Mucosa of rectum (tissue), 2 donors: ENCODE results near the gene MAP2K7.

Experiments
- H3K27ac ChIP-seq, 2 donors: one replicate each; pipeline ENCODE4 v1.7.0; 2013; ENCODE audit warnings: inconsistent platforms in 2 of 2, low read depth in 2 of 2, low read length in 2 of 2
- H3K27me3 ChIP-seq, 2 donors: one replicate each; pipeline ENCODE4 v1.7.0; 2013; ENCODE audit warnings: low read length in 2 of 2; ENCODE audit not compliant: control insufficient read depth in 2 of 2, insufficient read depth in 2 of 2
- H3K36me3 ChIP-seq, 2 donors: one replicate each; pipeline ENCODE4 v1.7.0; 2013; ENCODE audit warnings: low read length in 2 of 2; ENCODE audit not compliant: control insufficient read depth in 2 of 2, insufficient read depth in 2 of 2
- H3K4me1 ChIP-seq, 2 donors: one replicate each; pipeline ENCODE4 v1.7.0; 2013; ENCODE audit warnings: low read length in 2 of 2, mild to moderate bottlenecking in 1 of 2; ENCODE audit not compliant: control insufficient read depth in 2 of 2, insufficient read depth in 2 of 2
- H3K4me3 ChIP-seq, 2 donors: one replicate each; pipeline ENCODE4 v1.7.0; 2013; ENCODE audit warnings: low read length in 2 of 2
- H3K9ac ChIP-seq, 2 donors: one replicate each; pipeline ENCODE4 v1.7.0; 2013; ENCODE audit warnings: low read length in 2 of 2, low read depth in 1 of 2, mild to moderate bottlenecking in 1 of 2
- H3K9me3 ChIP-seq, 2 donors: one replicate each; pipeline ENCODE4 v1.7.0; 2013; ENCODE audit warnings: low read length in 2 of 2; ENCODE audit not compliant: control insufficient read depth in 2 of 2
- donor health status: healthy.
- donor health status: Normal muscosa, but diverticular disease.

Gene MAP2K7

DNA sequence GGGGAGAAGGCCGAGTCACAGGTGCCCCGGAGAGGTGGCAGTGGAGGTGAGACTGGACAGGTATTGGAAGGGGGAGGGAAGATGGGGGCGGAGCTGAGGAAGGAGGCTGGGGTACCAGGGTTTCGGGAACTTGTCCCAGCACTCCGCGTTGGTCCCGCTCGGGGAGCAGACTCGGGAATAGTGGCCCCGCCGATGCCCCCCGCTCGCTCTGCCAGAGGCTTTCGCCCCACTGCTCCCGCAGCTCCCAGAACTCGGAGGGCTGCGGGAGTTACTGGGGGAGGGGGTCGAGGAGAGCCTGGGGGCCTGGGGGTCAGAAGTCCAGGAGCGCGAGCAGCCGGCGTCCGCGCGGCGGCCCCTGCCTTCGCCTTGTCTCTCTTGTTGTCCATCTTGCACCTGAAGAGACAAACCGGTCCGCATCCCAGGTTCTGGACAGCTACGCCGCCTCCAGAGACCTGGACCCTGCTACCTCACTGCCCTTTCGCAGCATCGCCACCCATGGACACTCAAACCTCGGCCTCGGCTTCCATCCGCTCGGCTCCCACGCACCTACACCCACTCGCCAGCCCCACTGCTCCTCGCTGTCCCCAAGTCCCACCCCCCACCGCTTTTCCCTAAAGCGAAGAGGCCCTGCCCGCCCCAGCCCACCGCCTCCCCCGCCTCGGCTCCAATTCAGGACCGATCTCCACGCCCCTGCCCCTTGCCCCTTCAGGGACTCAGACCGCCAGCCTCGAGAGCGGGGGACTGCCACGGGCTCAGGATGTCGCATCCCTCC lies 30.2 kb upstream of the MAP2K7 start:
- Histone ChIP-seq H3K36me3 (no peaks in the 10 kb centered on the region), H3K9me3 (no peaks in the 10 kb centered on the region), H3K4me3 (no peak overlapping the region), H3K27me3 (peaks cover 13 to 19% of the 10 kb centered on the region in 2 donors), H3K4me1 (peaks cover 19 to 24% of the 10 kb centered on the region in 2 donors), H3K9ac (no peak overlapping the region), H3K27ac (no peak overlapping the region)

DNA sequence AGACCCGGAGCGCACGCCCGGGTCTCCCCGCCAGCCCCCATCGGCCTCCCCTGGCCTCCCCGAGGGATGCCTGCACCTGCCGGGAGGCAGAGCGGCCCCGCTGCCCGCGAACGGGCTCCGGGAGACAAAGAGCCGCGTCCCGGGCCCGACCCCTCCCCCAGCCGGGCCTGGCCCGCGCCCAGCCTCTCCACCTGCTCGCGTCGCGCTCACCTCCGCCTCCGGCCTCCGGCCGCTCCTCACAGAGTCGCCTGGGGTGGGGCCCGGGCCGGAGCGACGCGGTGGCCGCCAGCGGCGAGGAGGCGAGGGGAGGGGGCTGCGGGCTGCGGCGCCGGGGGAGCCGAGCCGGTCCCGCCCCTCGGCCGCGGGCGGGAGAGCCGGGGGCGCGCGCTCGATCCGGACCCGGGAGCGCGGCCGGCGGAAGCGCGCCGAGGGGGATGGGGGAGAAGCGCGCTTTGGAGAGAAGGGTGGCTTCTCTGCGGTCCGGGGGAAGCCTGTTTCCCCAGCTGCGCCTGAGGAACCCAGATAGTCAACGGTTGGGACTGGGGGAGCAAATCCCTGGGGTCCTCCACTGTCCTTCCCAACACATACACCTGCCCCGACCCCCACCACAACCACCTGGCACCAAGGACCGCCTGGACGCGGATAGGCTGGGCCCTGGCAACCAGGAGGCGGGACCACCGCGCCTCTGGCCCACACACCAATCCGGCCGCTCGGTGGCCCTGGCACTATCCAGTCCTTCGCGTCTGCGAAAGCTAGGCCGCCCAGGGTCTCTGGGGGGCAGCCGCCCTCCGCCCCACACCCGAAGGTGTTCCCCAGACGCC lies 29.4 kb upstream of the MAP2K7 start, which contains the start of gene PRR36:
Gene PRR36, minus strand, starts transcription at position 315 of the 821 bp plus-strand sequence. CDS start 701 bp downstream, outside the sequence.
- H3K27me3 ChIP-seq, result peaks cover 13 to 19% of the 10 kb centered on the region in 2 donors

DNA sequence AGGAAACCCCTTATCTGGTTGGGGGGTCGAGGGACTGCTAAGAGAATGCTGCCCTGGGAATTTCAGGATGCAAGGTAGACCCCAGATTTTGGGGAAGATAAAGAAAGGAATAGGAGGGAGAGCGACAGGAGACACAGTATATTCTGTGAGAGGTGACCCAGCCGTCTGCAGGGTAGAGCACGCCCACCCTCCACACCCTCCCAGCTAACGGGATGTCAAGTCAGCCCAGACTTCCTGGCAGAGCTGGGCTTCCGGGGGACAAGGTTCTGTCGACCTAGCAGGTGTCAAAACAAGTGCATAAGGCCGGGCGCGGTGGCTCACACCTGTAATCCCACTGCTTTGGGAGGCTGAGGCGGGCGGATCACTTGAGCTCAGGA lies 28.8 kb upstream of the MAP2K7 start:
- Histone ChIP-seq H3K27ac (no peak overlapping the region), H3K27me3 (peaks cover 13 to 19% of the 10 kb centered on the region in 2 donors), H3K36me3 (no peaks in the 10 kb centered on the region), H3K9ac (no peak overlapping the region), H3K4me1 (peaks cover 13 to 14% of the 10 kb centered on the region in 2 donors), H3K9me3 (no peaks in the 10 kb centered on the region), H3K4me3 (no peak overlapping the region)

More for the DNA sequence above, 29.4 kb upstream of the MAP2K7 start, which contains the start of gene PRR36:
- H3K36me3 ChIP-seq, result no peaks in the 10 kb centered on the region
- H3K4me1 ChIP-seq, result peaks cover 13 to 16% of the 10 kb centered on the region in 2 donors
- H3K4me3 ChIP-seq, result no peak within 1 kb of the TSS
- H3K27ac ChIP-seq, result no peak within 1 kb of the TSS
- H3K9me3 ChIP-seq, result no peaks in the 10 kb centered on the region
- H3K9ac ChIP-seq, result no peak within 1 kb of the TSS

DNA sequence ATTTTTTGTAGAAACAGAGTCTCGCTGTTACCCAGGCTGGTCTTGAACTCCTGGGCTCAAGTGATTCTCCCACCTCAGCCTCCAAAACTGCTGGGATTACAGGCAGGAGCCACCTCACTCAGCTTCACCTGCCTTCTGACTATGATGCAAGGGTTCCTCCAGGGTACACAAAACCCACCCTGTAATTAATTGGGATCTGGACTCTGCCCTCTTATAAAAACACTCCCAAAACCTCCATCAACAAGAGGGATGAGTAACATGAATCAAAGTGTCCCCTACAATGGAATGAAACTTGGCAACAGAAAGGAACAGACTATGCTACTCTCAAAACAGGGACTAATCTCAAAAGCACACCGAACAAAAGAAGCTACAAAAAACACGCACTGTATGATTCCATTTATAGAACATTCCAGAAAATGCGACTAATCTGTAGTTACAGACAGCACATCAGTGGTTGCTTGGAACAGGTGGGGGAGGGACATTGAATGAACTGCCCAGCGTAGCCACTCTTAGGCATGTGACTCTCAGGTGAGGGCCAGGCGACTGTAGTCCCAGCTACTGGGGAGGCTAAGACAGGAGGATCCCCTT lies 26.3 kb upstream of the MAP2K7 start:
- Histone ChIP-seq H3K27ac (no peak overlapping the region), H3K27me3 (peaks cover 13 to 19% of the 10 kb centered on the region in 2 donors), H3K4me1 (peaks cover 0 to 5% of the 10 kb centered on the region in 2 donors), H3K9ac (no peak overlapping the region), H3K36me3 (no peaks in the 10 kb centered on the region), H3K9me3 (no peaks in the 10 kb centered on the region), H3K4me3 (no peak overlapping the region)

DNA sequence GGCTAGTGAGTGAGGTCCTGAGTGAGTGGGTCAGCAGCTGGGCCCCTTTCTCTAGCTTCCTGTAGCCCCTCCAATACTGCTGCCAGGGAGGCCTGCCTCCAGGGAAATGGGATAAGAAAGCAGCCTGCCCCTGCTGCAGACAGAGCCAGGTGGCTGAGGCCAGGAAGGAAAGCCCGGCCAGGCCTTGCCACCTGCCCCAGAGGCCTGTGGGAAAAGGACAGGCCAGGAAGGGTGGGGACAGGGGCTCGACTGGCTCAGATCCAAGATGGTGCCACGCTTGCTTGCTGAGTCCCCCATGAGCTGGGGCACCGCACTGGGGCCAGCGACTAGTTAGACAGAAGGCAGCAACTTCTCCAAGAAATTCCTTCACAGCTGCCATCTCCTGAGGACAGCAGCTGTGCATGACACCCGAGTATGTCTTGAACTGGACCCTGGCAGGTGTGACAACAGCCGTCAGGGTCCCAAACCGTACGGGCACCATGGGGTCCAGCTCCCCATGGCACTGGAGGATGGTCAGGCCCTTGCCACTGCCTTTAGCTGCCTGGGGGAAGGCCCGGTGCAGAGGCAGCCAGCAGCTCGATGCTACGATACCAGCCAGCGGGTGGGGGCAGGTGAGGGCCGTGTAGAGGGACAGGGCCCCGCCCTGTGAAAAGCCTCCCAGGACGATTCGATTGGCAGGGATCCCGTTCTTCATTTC lies 24.4 kb upstream of the MAP2K7 start:
- Histone ChIP-seq H3K4me1 (peaks cover 0 to 2% of the 10 kb centered on the region in 2 donors), H3K9me3 (no peaks in the 10 kb centered on the region), H3K36me3 (no peaks in the 10 kb centered on the region), H3K4me3 (no peak overlapping the region), H3K9ac (no peak overlapping the region), H3K27me3 (peaks cover 6 to 11% of the 10 kb centered on the region in 2 donors), H3K27ac (no peak overlapping the region)

DNA sequence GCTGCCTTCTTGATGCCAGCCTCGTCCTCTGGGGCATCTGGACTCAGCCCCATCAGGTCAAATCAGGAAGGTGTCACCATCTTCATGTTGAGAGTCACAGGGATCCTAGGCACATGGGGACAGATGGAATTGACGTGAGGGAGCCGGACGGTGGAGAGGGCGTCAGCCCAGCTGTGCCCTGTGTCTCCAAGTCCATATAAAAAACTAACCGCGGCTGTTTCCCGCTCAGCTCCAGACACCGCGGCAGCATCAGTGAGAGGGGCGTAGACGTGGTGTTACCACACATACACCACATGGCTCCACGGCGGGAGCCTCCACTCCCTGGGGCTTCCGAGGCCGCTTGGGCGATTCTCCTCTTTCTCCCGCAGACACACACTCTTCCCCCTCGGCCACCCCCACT lies 23.8 kb upstream of the MAP2K7 start:
- H3K27ac ChIP-seq, result no peak overlapping the region
- H3K27me3 ChIP-seq, result peaks cover 2 to 6% of the 10 kb centered on the region in 2 donors
- H3K4me1 ChIP-seq, result no peaks in the 10 kb centered on the region
- no peak overlapping the region for H3K9ac ChIP-seq
- H3K4me3 ChIP-seq, result no peak overlapping the region
- H3K9me3 ChIP-seq, result no peaks in the 10 kb centered on the region
- no peaks in the 10 kb centered on the region for H3K36me3 ChIP-seq

DNA sequence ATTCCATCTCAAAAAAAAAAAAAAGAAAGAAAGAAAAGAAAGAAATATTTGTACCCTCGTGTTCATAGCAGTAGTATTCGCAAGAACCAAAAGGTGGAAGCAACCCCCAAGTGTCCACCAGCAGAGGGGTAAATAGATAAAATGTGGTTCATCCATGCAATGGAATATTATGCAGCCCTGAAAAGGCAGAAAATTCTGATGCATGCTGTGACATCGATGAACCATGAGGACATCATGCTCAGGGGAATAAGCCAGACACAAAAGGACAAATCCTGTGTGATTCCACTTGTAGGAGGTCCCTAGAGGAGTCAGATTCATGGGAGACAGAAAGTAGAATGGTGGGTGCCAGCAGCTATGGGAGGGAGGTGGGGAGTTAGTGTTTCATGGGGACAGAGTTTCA lies 21.8 kb upstream of the MAP2K7 start:
- H3K36me3 ChIP-seq, result no peaks in the 10 kb centered on the region
- no peak overlapping the region for H3K27ac ChIP-seq
- H3K4me1 ChIP-seq, result no peaks in the 10 kb centered on the region
- no peak overlapping the region for H3K9ac ChIP-seq
- no peaks in the 10 kb centered on the region for H3K9me3 ChIP-seq
- H3K27me3 ChIP-seq, result peaks cover 0 to 2% of the 10 kb centered on the region in 2 donors
- H3K4me3 ChIP-seq, result no peak overlapping the region

DNA sequence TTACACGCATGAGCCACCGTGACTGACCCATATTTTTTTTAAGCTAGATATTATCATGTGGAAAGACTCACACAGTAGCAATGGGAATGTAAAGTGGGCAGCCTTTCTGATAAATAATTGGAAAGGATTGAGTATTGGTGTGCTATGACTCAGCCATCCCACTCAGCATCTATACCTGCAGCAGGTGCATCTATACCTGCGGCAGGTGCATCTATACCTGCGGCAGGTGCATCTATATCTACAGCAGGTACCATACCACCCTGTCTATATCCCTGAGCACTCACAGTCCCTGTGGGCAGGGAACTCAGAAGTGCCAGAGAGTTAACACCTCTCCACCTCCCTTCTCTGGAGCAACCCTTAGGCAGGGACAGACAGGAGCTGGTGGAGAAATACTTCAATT lies 20.6 kb upstream of the MAP2K7 start:
- Histone ChIP-seq H3K9me3 (no peaks in the 10 kb centered on the region), H3K9ac (no peak overlapping the region), H3K27me3 (peaks cover 0 to 5% of the 10 kb centered on the region in 2 donors), H3K4me3 (no peak overlapping the region), H3K36me3 (no peaks in the 10 kb centered on the region), H3K27ac (no peak overlapping the region), H3K4me1 (no peaks in the 10 kb centered on the region)

DNA sequence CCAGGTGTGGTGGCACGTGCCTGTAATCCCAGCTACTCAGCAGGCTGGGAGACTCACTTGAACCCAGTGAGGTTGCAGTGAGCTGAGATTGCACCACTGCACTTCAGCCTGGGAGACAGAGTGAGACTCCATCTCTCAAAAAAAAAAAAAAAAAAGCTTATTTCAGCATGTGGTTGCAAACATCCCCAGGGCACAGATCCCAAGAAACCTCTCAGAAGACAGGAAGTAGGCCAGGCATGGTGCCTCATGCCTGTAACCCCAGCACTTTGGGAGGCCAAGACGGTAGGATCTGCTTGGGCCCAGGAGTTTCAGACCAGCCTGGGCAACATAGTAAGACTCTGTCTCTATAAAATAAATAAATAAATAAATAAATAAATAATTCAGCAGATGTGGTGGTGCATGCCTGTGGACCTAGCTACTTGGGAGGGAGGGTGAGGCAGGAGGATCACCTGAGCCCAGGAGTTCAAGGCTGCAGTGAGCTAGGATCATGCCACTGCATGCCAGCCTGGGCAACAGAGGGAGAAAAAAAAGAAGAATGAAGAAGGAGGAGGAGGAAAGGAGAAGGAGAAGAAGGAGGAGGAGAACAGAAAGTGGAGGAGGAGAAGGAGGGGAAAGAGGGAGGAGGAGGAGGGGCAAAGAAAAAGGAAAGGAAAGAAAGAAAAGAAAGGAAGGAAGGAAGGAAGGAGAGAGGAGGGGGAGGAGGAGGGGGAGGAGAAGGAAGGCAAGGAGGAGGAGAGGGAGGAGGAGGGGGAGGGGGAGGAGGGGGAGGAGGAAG lies 19.7 kb upstream of the MAP2K7 start:
- Histone ChIP-seq H3K9me3 (no peaks in the 10 kb centered on the region), H3K27me3 (peaks cover 0 to 8% of the 10 kb centered on the region in 2 donors)

More for the DNA sequence above, 19.7 kb upstream of the MAP2K7 start:
- Histone ChIP-seq H3K4me3 (no peak overlapping the region), H3K9ac (no peak overlapping the region), H3K4me1 (peaks cover 0 to 3% of the 10 kb centered on the region in 2 donors), H3K36me3 (no peaks in the 10 kb centered on the region), H3K27ac (no peak overlapping the region)
